Measurements from ENCODE around the gene OR13J1. TPM values are rescaled to one million over a fixed set of nuclear protein-coding genes. Genes with fewer than 3 reads are reported as not detected.

The OR13J1 gene
- total RNA-seq, 1 experiment from 2014 or later, result not detected

DNA sequence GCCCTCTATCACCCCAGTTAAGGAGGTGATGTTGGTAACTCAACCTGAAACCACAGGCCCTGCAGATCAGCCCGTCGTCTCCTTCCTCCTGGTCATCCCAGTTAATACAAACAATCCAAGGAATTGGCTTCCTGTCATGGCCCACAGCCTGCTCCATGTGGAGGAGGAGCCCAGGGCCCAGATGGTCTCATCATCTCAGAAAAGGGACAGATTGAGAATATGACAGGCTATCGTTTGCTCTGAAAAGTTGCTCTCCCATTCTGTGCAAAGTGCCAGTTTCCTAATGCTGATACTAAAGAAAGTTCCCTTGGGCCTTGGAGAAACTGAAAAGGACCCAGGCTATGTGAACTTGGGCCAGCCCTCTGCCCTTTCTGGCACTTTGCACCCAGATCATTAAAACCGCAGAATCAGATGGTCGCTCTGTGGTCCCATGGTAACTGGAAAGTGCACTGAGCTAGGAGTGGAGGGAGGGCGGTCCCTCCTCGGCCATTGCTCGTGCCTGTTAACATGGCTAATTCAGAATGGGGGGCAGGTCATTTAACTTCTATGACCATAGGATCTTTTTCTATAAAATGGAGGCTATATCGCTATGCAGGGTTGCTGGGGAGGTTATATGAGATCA lies 38.4 kb upstream of the OR13J1 start:
- Mint-ChIP-seq H3K4me1 (peaks cover 43% of the 10 kb centered on the region), H3K27me3 (ENCODE audit: low read depth) (peaks cover 4% of the 10 kb centered on the region; the same call in 1 of the 2 replicates), H3K27ac (peak overlapping the region; percentile 92; the same call in 1 of the 2 replicates), H3K9me3 (no peaks in the 10 kb centered on the region), H3K4me3 (no peak overlapping the region), H3K36me3 (no peaks in the 10 kb centered on the region)
- POLR2A ChIA-PET, result no interaction called here
- DNase-seq (ENCODE audit: low spot score) (no peak), ATAC-seq (no peak)
- CTCF ChIA-PET, result interaction anchor here (0.7 to 3.2 kb wide), 6 partner anchors 26 to 117 kb away, joined by 3 to 16 read pairs (median 4); partner anchors contain the start of genes HINT2 and NPR2
- TF ChIP-seq, protein P1, sequence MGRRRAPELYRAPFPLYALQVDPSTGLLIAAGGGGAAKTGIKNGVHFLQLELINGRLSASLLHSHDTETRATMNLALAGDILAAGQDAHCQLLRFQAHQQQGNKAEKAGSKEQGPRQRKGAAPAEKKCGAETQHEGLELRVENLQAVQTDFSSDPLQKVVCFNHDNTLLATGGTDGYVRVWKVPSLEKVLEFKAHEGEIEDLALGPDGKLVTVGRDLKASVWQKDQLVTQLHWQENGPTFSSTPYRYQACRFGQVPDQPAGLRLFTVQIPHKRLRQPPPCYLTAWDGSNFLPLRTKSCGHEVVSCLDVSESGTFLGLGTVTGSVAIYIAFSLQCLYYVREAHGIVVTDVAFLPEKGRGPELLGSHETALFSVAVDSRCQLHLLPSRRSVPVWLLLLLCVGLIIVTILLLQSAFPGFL (CRISPR knock-in tag; IDR thresholded peaks at IDR 0.05; ENCODE audit: borderline replicate concordance), result no peak
- TF ChIP-seq ZNF138 (CRISPR knock-in tag; conservative IDR thresholded peaks at IDR 0.05) (no peak), FOXP1 (CRISPR knock-in tag; IDR thresholded peaks at IDR 0.05; ENCODE audit: borderline replicate concordance) (no peak), ZNF423 (CRISPR knock-in tag; IDR thresholded peaks at IDR 0.05) (no peak), SMAD4 (CRISPR knock-in tag; IDR thresholded peaks at IDR 0.05) (no peak), ETV6 (CRISPR knock-in tag; IDR thresholded peaks at IDR 0.05) (no peak), NR2C2 (CRISPR knock-in tag; IDR thresholded peaks at IDR 0.05) (no peak), CREM (CRISPR knock-in tag; IDR thresholded peaks at IDR 0.05) (no peak), NFE2L1 (CRISPR knock-in tag; IDR thresholded peaks at IDR 0.05) (no peak), TEAD1 (CRISPR knock-in tag; IDR thresholded peaks at IDR 0.05) (no peak)
- TF ChIP-seq, protein P2, sequence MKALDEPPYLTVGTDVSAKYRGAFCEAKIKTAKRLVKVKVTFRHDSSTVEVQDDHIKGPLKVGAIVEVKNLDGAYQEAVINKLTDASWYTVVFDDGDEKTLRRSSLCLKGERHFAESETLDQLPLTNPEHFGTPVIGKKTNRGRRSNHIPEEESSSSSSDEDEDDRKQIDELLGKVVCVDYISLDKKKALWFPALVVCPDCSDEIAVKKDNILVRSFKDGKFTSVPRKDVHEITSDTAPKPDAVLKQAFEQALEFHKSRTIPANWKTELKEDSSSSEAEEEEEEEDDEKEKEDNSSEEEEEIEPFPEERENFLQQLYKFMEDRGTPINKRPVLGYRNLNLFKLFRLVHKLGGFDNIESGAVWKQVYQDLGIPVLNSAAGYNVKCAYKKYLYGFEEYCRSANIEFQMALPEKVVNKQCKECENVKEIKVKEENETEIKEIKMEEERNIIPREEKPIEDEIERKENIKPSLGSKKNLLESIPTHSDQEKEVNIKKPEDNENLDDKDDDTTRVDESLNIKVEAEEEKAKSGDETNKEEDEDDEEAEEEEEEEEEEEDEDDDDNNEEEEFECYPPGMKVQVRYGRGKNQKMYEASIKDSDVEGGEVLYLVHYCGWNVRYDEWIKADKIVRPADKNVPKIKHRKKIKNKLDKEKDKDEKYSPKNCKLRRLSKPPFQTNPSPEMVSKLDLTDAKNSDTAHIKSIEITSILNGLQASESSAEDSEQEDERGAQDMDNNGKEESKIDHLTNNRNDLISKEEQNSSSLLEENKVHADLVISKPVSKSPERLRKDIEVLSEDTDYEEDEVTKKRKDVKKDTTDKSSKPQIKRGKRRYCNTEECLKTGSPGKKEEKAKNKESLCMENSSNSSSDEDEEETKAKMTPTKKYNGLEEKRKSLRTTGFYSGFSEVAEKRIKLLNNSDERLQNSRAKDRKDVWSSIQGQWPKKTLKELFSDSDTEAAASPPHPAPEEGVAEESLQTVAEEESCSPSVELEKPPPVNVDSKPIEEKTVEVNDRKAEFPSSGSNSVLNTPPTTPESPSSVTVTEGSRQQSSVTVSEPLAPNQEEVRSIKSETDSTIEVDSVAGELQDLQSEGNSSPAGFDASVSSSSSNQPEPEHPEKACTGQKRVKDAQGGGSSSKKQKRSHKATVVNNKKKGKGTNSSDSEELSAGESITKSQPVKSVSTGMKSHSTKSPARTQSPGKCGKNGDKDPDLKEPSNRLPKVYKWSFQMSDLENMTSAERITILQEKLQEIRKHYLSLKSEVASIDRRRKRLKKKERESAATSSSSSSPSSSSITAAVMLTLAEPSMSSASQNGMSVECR (CRISPR knock-in tag; IDR thresholded peaks at IDR 0.05; ENCODE audit: borderline replicate concordance), result no peak
- TF ChIP-seq, protein P3, sequence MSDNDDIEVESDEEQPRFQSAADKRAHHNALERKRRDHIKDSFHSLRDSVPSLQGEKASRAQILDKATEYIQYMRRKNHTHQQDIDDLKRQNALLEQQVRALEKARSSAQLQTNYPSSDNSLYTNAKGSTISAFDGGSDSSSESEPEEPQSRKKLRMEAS (CRISPR knock-in tag; IDR thresholded peaks at IDR 0.05), result no peak
- TF ChIP-seq, protein P4, sequence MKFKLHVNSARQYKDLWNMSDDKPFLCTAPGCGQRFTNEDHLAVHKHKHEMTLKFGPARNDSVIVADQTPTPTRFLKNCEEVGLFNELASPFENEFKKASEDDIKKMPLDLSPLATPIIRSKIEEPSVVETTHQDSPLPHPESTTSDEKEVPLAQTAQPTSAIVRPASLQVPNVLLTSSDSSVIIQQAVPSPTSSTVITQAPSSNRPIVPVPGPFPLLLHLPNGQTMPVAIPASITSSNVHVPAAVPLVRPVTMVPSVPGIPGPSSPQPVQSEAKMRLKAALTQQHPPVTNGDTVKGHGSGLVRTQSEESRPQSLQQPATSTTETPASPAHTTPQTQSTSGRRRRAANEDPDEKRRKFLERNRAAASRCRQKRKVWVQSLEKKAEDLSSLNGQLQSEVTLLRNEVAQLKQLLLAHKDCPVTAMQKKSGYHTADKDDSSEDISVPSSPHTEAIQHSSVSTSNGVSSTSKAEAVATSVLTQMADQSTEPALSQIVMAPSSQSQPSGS (CRISPR knock-in tag; IDR thresholded peaks at IDR 0.05; ENCODE audit: borderline replicate concordance, low read depth), result no peak

DNA sequence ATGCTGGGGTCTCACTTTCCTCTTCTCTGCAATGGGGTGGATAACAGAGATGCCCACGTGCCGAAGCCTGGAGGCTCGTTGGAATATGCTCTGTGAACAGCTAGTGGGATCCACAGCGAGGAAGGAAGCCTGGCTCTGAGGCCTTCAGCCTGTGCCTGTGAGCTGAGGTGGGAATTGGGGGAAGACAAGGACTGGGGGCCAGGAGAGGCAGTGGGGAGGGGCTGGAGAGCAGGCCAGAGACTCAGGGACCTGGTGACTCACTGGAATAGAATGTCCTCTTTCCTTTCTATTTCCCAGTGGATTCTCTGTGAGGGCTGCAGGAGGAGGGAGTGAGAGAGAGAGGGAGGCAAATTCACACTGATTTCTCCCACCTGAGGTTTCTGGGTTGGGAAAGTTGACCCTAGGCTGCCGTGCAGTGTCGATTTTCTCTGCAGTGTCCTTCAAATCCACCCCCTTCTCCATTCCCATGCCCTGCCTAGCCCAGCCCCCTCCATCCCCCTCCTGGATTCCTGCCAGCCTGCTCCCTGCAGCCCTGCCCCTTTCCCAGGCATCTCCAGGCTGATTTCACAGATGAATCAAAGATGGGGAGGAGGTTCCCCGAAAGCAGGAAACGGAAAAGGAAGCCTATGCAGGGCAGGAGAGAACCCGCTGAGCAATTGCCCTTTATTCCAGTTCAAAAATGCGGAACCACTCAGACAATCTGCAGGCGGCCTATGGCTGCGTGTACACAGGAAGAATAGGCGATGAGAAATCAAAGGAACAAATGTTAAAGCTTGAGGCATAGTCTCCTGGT lies 37.7 kb upstream of the OR13J1 start:
- Mint-ChIP-seq H3K4me3 (peak overlapping the region; percentile 19), H3K27me3 (ENCODE audit: low read depth) (peaks cover 4% of the 10 kb centered on the region; the same call in 1 of the 2 replicates), H3K9me3 (no peaks in the 10 kb centered on the region), H3K36me3 (no peaks in the 10 kb centered on the region), H3K27ac (peak overlapping the region; percentile 92), H3K4me1 (peaks cover 43% of the 10 kb centered on the region)
- ChIA-PET CTCF (interaction anchor here (0.9 to 7.5 kb wide), 6 partner anchors 26 to 118 kb away, joined by 3 to 52 read pairs (median 8); no protein-coding TSS in a partner anchor), POLR2A (interaction anchor here (0.7 kb wide), 1 partner anchor 592 kb away, joined by 3 read pairs; no protein-coding TSS in a partner anchor)
- TF ChIP-seq ETV6 (CRISPR knock-in tag; IDR thresholded peaks at IDR 0.05) (0 out of 2 replicates have a peak, but pooled peaks have one; percentile 18), ZNF317 (CRISPR knock-in tag; IDR thresholded peaks at IDR 0.05; ENCODE audit: borderline replicate concordance, low read depth) (peak; percentile 52; the same call in 1 of the 2 replicates), SP1 (CRISPR knock-in tag; conservative IDR thresholded peaks at IDR 0.05) (no peak)
- TF ChIP-seq, protein P5, sequence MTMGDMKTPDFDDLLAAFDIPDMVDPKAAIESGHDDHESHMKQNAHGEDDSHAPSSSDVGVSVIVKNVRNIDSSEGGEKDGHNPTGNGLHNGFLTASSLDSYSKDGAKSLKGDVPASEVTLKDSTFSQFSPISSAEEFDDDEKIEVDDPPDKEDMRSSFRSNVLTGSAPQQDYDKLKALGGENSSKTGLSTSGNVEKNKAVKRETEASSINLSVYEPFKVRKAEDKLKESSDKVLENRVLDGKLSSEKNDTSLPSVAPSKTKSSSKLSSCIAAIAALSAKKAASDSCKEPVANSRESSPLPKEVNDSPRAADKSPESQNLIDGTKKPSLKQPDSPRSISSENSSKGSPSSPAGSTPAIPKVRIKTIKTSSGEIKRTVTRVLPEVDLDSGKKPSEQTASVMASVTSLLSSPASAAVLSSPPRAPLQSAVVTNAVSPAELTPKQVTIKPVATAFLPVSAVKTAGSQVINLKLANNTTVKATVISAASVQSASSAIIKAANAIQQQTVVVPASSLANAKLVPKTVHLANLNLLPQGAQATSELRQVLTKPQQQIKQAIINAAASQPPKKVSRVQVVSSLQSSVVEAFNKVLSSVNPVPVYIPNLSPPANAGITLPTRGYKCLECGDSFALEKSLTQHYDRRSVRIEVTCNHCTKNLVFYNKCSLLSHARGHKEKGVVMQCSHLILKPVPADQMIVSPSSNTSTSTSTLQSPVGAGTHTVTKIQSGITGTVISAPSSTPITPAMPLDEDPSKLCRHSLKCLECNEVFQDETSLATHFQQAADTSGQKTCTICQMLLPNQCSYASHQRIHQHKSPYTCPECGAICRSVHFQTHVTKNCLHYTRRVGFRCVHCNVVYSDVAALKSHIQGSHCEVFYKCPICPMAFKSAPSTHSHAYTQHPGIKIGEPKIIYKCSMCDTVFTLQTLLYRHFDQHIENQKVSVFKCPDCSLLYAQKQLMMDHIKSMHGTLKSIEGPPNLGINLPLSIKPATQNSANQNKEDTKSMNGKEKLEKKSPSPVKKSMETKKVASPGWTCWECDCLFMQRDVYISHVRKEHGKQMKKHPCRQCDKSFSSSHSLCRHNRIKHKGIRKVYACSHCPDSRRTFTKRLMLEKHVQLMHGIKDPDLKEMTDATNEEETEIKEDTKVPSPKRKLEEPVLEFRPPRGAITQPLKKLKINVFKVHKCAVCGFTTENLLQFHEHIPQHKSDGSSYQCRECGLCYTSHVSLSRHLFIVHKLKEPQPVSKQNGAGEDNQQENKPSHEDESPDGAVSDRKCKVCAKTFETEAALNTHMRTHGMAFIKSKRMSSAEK (CRISPR knock-in tag; IDR thresholded peaks at IDR 0.05; ENCODE audit: borderline replicate concordance), result no peak
- TF ChIP-seq, protein P6, sequence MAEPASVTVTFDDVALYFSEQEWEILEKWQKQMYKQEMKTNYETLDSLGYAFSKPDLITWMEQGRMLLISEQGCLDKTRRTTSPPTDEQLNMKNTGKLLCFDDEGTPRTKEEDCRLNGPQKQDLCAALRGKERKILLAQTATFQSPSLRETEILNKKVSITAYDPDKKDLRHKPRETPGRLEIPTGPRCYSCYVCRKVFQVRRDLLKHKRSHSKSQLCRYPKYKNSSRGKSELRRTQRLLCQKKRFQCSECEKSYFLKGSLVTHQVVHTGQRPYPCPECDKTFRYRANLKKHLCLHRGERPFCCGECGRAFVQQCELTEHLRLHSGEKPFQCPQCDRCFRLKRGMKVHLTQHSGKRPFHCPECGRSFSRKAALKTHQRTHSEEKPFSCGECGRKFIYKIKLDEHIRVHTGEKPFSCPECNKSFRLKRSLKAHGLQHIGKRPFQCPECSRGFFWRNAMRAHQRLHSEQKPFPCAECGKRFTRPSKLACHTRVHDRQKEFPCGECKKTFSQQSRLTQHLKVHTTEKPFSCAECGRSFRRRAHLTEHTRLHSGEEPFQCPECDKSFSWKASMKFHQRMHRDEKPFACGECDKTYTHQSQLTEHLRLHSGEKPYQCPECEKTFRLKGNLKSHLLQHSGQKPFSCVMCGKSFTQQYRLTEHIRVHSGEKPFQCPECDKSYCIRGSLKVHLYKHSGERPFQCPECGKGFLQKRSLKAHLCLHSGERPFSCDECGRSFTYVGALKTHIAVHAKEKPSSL (CRISPR knock-in tag; conservative IDR thresholded peaks at IDR 0.05), result no peak
- no peak for DNase-seq (ENCODE audit: low spot score)
- peak; percentile 54 for ATAC-seq
